Heart left ventricle (tissue), 13 donors: ENCODE data around the gene ACSL4.

ENCODE experiments used
- POLR2A ChIP-seq, 2 donors: fragments of 450-650 bp; IDR thresholded peaks; one replicate each; pipeline ENCODE4 v1.6.1; 2017; ENCODE audit warnings: antibody characterized with exemption in 2 of 2, mild to moderate bottlenecking in 2 of 2, moderate library complexity in 2 of 2
- TF ChIP-seq, protein P1 (sequence below), 12 donors: fragments of 200-600 bp; sonication (generic) in 4 of 12; IDR thresholded peaks; one replicate each; pipeline versions ENCODE4 v1.5.0 to v1.8.0; 2018 to 2022; ENCODE audit warnings: antibody characterized with exemption in 12 of 12, mild to moderate bottlenecking in 5 of 12
- donor health status: ischemic (EF 13 %, LVEDD 7.1; RV severe dilation, severe dysfunction).
- donor health status: DM: no; HTN: yes; CAD: no.
- donor health status: DM: no; HTN: no; CAD: no.
- donor health status: ischemic (EF 25% LVEDD 6.9; RV normal size, moderate dysfunction).
- donor health status: ischemic (EF 25% LVEDD 5.7; RV mildly dilated, moderate dysfunction).
- donor health status: ischemic (EF 35%, LVEDD 5.7; RV mildly dilated, moderate dysfunction).
- donor health status: nonischemic (EF 11% LVEDD 7.7; RV severe dilation, severe dysfunction).
- donor health status: DM: yes; HTN: yes; CAD: no.
- donor health status: PGD.
- donor health status: ischemic (EF 29% LVEDD 5.4; RV normal size, mild dysfunction).
- donor health status: nonischemic (EF 23%, LVEDD 6.1; RV moderate dilation, normal function).

DNA sequence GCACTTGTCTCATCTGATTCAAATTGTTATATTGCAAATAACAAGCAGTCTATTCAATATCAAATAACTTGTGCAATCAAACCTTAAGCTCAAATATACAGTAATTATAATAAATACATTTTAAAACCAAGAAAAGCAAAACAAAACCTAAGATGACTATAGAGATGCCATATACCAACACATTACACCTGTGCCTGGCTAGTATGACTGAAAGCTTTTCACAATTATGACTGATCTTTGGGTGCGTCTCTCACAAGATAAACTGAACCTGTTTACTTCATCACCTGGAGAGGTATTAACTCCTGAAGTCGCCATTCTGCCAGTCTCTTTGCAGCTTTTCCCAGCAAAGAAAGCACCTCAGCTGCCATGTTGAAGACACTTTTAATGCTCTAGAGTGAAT is 41.3 kb downstream of the ACSL4 start:
- TF ChIP-seq, protein P1, sequence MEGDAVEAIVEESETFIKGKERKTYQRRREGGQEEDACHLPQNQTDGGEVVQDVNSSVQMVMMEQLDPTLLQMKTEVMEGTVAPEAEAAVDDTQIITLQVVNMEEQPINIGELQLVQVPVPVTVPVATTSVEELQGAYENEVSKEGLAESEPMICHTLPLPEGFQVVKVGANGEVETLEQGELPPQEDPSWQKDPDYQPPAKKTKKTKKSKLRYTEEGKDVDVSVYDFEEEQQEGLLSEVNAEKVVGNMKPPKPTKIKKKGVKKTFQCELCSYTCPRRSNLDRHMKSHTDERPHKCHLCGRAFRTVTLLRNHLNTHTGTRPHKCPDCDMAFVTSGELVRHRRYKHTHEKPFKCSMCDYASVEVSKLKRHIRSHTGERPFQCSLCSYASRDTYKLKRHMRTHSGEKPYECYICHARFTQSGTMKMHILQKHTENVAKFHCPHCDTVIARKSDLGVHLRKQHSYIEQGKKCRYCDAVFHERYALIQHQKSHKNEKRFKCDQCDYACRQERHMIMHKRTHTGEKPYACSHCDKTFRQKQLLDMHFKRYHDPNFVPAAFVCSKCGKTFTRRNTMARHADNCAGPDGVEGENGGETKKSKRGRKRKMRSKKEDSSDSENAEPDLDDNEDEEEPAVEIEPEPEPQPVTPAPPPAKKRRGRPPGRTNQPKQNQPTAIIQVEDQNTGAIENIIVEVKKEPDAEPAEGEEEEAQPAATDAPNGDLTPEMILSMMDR (IDR thresholded peaks at IDR 0.05), result no peak
- TF ChIP-seq POLR2A (IDR thresholded peaks at IDR 0.05), result no peak
